T-helper 1 cell treated with Interleukin-12 subunit alpha and Interleukin-12 subunit beta and Interleukin-4 antibody, amounts not matched to agents 30 ng/mL and 1 ng/mL, for 36 hours (primary cell): Measurements from ENCODE around the gene KIF13A. TPM values are rescaled to one million over a fixed set of nuclear protein-coding genes. Genes with fewer than 3 reads are reported as not detected.
"Not testable (repeated sequence)": the region's sequence is repeated elsewhere in the genome, so short reads cannot be mapped to it uniquely, and the experiment has no call there.

Experiments
- intact Hi-C: fragments of 100-400 bp; cut with micrococcal nuclease; formaldehyde crosslinking; loops from one replicate; pipeline ENCODE4 v1.15.1; 2024
- total RNA-seq: library from RNA; stranded (reverse); gene quantifications from 2 replicates; pipeline ENCODE4 v1.2.3, GENCODE V29; 2022

The KIF13A gene
- total RNA-seq, result 0.27 TPM in 1 of 2 replicates, not detected in the other

GRCh38 chr6:17987447-17987696 lies at the start of gene KIF13A:
Gene KIF13A, minus strand, starts transcription at chr6:17987635. Its CDS starts 172 bp downstream, at chr6:17987463.
- intact Hi-C loops, result no loop called here

GRCh38 chr6:18036781-18037180 lies 49.3 kb upstream of the KIF13A start:
- intact Hi-C loops, result no loop called here

GRCh38 chr6:18035330-18035854 lies 48.0 kb upstream of the KIF13A start:
- intact Hi-C loops, result no loop called here

GRCh38 chr6:18034798-18035202 lies 47.4 kb upstream of the KIF13A start:
- intact Hi-C loops, result no loop called here

- intact Hi-C loops, result no loop called here
Observed at GRCh38 chr6:18031680-18032256, 44.3 kb upstream of the KIF13A start.

GRCh38 chr6:18031189-18031588 lies 43.8 kb upstream of the KIF13A start:
- intact Hi-C loops, result no loop called here

GRCh38 chr6:18028332-18028731 lies 40.9 kb upstream of the KIF13A start:
- intact Hi-C loops, result no loop called here

DNA sequence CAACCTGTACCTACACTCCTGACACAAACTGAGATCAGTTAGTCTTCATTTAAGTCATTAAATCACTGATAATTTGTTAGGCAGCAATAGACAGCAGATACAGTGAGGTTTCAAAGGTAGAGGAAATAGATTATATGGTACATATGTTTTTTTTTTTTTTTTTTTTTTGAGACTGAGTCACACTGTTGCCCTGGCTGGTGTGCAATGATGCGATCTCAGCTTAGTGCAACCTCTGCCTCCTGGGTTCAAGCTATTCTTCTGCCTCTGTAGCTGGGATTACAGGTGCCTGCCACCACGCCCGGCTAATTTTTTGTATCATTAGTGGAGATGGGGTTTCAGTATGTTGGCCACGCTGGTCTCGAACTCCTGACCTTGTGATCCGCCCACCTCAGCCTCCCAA lies 38.2 kb upstream of the KIF13A start:
- intact Hi-C loops, result no loop called here

- intact Hi-C loops, result no loop called here
Observed at GRCh38 chr6:18024876-18025275, 37.4 kb upstream of the KIF13A start.

DNA sequence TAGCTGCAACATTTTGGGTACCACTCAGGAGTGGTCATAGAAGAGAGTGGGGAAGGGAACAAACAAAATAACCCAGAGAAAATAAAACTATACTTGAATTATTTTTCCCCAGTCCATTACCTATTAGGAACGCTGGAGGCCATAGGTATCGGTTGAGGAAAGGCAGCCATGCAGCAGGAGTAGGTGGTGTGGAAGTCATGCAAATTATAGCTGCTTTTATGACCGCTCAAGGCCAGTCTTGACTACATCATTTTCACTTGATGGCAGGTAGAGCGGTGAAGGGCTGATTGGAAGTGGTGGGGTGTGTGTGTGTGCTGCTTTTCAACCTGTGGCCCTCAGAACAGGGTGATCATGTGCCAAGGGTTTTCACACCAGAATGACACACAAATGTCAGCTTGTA lies 36.5 kb upstream of the KIF13A start:
- intact Hi-C loops, result no loop called here

DNA sequence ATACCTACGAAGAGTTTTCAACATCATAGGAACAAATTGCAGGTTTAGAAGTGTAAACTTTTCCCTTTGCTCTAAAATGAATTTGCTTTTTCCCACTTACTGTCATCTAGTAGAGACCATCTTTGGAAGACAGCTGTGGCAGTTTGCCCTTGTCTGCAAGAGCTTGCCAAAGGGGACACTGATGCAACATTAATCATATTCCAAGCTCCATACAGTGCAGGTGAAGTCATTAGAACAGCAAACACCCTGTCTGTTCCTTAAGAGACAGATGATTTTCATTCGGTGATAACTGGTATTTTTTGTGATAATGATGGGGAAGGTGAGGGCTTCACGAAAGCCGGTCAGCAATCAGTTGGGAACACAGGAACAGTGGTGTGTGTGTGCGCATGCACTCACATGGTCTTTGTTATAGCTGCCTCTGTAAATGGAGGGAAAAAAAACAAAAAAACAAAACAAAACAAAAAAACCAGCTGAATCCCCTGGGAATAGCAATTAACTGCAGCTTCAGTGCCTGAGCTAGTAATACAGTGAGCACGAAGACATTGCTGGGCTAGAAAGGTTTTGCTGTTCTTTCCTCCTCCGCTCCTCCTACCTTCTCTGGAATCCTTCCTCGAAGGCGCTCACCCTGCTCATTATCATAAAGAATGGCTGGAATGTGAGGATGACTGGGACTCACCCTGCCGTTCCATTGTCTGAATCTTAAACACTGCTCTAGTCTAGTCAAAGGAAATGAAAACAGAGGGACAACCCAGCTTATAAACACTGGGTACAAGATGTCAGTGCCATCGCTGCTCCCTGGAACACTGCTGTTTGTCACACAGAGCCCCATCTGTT lies 35.2 kb upstream of the KIF13A start:
- intact Hi-C loops, result no loop called here

DNA sequence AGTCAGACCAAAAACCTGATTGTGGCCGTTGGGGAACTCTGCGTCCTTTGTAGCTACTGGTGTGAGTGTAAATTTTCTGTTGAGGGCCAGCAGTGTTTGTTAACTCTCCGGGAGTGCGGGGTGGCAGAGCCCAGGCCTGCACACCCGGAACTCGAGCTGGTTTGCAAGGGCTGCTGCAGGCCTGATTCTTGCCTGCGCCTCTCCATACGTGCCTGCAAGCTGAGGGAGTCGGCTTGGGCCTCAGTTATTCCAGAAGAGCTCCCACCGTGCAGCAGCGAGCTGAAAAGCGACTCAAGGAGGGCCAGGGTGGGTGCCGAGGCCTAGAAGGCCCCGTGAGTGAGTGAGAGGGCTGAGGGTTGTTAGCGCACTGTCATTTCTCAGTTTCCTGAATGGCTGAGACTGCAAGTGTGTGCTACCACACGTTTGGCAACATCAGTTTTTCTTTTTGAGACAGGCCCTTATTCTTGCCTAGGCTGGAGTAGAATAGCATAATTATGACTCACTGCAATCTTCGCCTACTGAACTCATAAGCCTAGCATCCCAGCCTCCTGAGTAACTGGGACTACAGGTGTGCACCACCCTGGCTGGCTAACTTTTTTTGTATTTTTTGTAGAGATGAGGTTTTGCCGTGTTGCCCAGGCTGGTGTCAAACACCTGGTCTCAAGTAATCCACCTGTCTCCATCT lies 33.9 kb upstream of the KIF13A start:
- intact Hi-C loops, result no loop called here

- intact Hi-C loops, result not testable (repeated sequence)
Observed at GRCh38 chr6:18020545-18020944, 33.1 kb upstream of the KIF13A start.

DNA sequence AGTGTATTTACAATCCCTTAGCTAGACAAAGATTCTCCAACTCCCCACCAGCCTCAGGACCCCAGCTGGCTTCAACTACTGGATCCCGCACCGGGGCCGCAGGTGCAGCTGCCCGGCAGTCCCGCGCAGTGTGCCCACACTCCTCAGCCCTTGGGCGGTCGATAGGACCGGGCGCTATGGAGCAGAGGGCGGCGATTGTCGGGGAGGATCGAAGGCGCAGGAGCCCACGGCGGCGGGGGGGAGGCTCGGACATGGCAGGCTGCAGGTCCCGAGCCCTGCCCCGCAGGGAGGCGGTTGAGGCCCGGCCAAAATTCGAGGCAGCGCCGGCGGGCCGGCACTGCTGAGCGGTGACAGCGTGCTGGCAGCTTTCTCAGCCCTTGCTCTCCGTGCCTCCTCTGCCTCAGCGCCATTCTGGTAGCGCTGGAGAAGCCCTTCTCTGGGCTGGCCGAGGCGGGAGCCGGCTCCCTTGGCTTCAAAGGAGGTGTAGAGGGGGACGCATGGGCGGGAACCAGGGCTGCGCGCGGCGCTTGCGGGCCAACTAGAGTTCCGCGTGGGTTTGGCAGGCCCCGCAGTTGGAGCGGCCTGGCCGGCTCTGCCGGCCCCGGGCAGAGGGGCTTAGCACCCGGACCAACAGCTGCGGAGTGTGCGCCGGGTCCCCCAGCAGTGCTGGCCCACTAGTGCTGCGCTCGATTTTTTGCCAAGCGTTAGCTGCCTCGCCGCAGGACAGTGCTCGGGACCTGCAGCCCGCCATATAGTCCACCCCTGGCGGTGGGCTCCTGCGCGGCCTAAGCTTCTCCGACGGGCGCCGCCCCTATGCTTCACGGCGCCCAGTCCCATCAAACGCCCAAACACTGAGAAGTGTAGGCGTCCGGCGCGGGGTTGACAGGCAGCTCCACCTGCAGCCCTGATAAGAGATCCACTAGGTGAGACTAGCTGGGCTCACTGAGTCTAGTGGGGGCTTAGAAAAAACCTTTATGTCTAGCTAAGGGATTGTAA lies 32.4 kb upstream of the KIF13A start:
- intact Hi-C loops, result no loop called here

DNA sequence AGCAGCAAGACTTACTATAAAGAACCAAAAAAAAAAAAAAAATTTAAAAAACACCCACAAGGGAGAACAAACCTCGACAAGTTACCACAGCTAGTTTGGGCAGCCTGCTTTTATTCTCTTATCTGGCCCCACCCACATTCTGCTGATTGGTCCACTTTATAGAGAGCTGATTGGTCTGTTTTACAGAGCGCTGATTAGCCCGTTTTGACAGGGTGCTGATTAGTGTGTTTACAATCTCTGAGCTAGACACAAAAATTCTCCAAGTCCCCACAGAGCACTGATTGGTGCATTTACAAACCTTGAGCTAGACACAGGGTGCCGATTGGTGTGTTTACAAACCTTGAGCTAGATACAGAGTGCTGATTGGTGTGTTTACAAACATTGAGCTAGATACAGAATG lies 31.7 kb upstream of the KIF13A start:
- intact Hi-C loops, result not testable (repeated sequence)

- intact Hi-C loops, result no loop called here
Observed at GRCh38 chr6:18016698-18017097, 29.3 kb upstream of the KIF13A start.

GRCh38 chr6:18016133-18016532 lies 28.7 kb upstream of the KIF13A start:
- intact Hi-C loops, result no loop called here

DNA sequence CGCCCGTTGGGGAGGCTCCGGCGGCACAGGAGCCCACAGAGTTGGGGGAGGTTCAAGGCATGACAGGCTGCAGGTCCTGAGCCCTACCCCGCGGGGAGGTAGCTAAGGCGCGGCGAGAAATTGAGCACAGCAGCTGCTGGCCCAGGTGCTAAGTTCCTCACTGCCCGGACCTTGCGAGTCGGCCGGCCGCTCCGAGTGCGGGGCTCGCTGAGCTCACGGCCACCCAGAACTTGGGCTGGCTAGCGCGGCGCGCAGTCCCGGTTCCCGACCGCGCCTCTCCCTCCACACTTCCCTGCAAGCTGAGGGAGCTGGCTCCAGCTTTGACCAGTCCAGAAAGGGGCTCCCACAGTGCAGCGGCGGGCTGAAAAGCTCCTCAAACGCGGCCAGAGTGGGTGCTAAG lies 23.9 kb upstream of the KIF13A start:
- intact Hi-C loops, result no loop called here

DNA sequence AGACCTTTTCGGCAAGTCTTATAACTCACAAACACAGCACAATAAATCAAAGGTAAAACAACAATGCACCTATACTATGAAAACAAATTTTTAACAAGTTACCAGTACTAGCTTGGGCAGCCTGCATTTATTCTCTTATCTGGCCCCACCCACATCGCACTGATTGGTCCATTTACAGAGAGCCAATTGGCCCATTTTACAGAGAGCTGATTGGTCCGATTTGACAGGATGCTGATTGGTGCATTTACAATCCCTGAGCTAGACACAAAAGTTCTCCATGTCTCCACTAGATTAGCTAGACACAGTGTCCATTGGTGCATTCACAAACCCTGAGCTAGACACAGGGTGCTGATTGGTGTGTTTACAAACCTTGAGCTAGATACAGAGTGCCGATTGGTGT lies 23.1 kb upstream of the KIF13A start:
- intact Hi-C loops, result not testable (repeated sequence)

DNA sequence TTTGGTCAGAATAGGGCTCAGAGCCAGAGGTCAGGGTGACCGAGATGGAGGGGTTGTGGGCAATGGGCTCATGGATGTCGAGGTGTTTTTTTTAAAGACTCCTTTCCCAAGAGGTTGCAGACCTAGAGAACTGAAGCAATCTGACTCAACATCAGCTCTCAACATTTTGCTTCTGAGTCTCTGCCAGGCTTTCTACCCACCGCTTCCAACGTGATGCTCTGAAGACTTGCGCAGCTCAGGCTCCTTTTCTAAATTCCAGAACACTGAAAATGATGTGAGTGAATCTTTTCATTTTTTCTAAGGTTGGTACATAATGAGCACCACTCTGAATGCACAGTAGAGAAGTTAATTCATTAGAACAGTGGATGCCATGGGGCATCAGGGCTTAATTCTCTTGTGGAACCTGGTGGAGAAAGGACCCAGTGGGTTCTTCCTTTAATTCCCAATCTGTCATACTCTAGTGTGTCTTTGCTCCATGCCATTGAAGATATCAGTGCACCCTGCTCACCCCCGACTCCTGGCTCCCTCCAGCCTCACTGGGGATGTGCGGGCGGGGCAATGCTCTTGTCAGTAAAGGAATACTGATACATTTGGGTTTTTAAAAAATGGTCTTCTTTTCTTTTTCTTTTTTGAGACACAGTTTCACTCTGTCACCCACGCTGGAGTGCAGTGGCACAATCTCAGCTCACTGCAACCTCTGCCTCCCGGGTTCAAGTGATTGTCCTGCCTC lies 17.0 kb upstream of the KIF13A start:
- intact Hi-C loops, result no loop called here

- intact Hi-C loops, result no loop called here
Observed at GRCh38 chr6:17999425-17999824, 12.0 kb upstream of the KIF13A start.
